Gastrocnemius medialis (tissue), 4 donors: Measurements from ENCODE around the gene EAF1. TPM values are rescaled to one million over a fixed set of nuclear protein-coding genes. Genes with fewer than 3 reads are reported as not detected.

ENCODE experiments used
- ATAC-seq, 2 donors: fragments of 150-250 bp; one replicate each; pipeline ENCODE4 v1.9.1; 2016
- DNase-seq, 2 donors: peaks; one replicate each; pipeline ENCODE4 v3.0.0-alpha.2; 2019
- H3K27ac ChIP-seq, 4 donors: fragments of 200-600 bp; sonication (generic); 1 replicate in 1 of 4; 2 replicates in 3 of 4; pipeline ENCODE4 v1.5.1; 2016 to 2018; ENCODE audit warnings: mild to moderate bottlenecking in 2 of 4, moderate library complexity in 1 of 4
- H3K27me3 ChIP-seq, 3 donors: fragments of 200-600 bp; sonication (generic) in 2 of 3; 1 replicate in 1 of 3; 2 replicates in 2 of 3; pipeline versions ENCODE4 v1.5.1 to v1.6.0; 2016 to 2019; ENCODE audit warnings: mild to moderate bottlenecking in 1 of 3, moderate library complexity in 1 of 3
- H3K36me3 ChIP-seq, 2 donors: fragments of 200-600 bp; sonication (generic) in 1 of 2; one replicate each; pipeline ENCODE4 v1.5.1; 2017 to 2018
- H3K4me1 ChIP-seq, 2 donors: fragments of 200-600 bp; sonication (generic) in 1 of 2; one replicate each; pipeline ENCODE4 v1.5.1; 2016 to 2017; ENCODE audit warnings: mild to moderate bottlenecking in 2 of 2
- H3K4me3 ChIP-seq, 4 donors: fragments of 200-600 bp; sonication (generic) in 3 of 4; 1 replicate in 1 of 4; 2 replicates in 3 of 4; pipeline ENCODE4 v1.5.1; 2016 to 2019; ENCODE audit warnings: mild to moderate bottlenecking in 2 of 4
- H3K9me3 ChIP-seq, 3 donors: fragments of 200-600 bp; sonication (generic) in 2 of 3; 1 replicate in 1 of 3; 2 replicates in 2 of 3; pipeline ENCODE4 v1.5.1; 2016 to 2019
- CTCF ChIP-seq, 5 experiments: fragments of 450-650 bp in 3 of 5; fragments of 200-600 bp in 2 of 5; sonication (generic) in 2 of 5; IDR thresholded peaks in 4 of 5; conservative IDR thresholded peaks in 1 of 5; 1 replicate in 4 of 5; 2 replicates in 1 of 5; pipeline ENCODE4 v1.5.1; 2016 to 2019; ENCODE audit warnings: antibody characterized with exemption in 5 of 5, mild to moderate bottlenecking in 3 of 5, moderate library complexity in 3 of 5
- POLR2A ChIP-seq, 2 donors: fragments of 450-650 bp; IDR thresholded peaks; one replicate each; pipeline ENCODE4 v1.6.1; 2017; ENCODE audit warnings: antibody characterized with exemption in 2 of 2, mild to moderate bottlenecking in 2 of 2, moderate library complexity in 2 of 2
- in situ Hi-C, 4 donors: fragments of 200-750 bp; cut with MboI; loops; one replicate each; pipeline versions ENCODE4 v1.15.0 to v1.8.0; 2017; ENCODE audit warnings: low sequenced_read_pairs in 4 of 4
- intact Hi-C: fragments of 100-400 bp; cut with DNase I; formaldehyde crosslinking; loops from one replicate; pipeline ENCODE4 v1.15.1; 2023; ENCODE audit warnings: low total_unique reads
- total RNA-seq, 4 donors: library from RNA; depleted of rRNA; stranded (reverse); fragments of >200 nt; gene quantifications; one replicate each; pipeline versions ENCODE4 v1.1.0 to v1.2.3, GENCODE V29; 2016

EAF1 gene
- total RNA-seq, 4 donors from 2014 or later, result 9.4 to 17.3 (median 10.5) TPM

GRCh38 chr3:15443826-15444524, 16.6 kb downstream of the EAF1 start:
- Histone ChIP-seq H3K27ac (no peak overlapping the region), H3K36me3 (peaks cover 0 to 37% of the 10 kb centered on the region in 2 donors), H3K27me3 (no peaks in the 10 kb centered on the region), H3K4me1 (no peaks in the 10 kb centered on the region), H3K4me3 (no peak overlapping the region), H3K9me3 (no peaks in the 10 kb centered on the region)
- in situ Hi-C loops (loop anchor here in 1 of 4 donors (25.0 kb wide), 1 partner anchor 118 kb away; no protein-coding TSS in a partner anchor), intact Hi-C loops (no loop called here)
- ATAC-seq (no peak), DNase-seq (no peak)
- TF ChIP-seq CTCF (IDR thresholded peaks at IDR 0.05 in 4 of 5, conservative IDR thresholded peaks at IDR 0.05 in 1 of 5), result no peak
- TF ChIP-seq POLR2A (IDR thresholded peaks at IDR 0.05), result no peak

GRCh38 chr3:15449489-15450224, 22.3 kb downstream of the EAF1 start:
- DNase-seq (no peak), ATAC-seq (no peak)
- intact Hi-C loops (no loop called here), in situ Hi-C loops (loop anchor here in 1 of 4 donors (25.0 kb wide), 1 partner anchor 113 kb away; no protein-coding TSS in a partner anchor)
- no peak for TF ChIP-seq POLR2A (IDR thresholded peaks at IDR 0.05)
- no peak for TF ChIP-seq CTCF (IDR thresholded peaks at IDR 0.05 in 4 of 5, conservative IDR thresholded peaks at IDR 0.05 in 1 of 5)
- no peak overlapping the region for H3K4me3 ChIP-seq
- no peaks in the 10 kb centered on the region for H3K27me3 ChIP-seq
- H3K9me3 ChIP-seq, result no peaks in the 10 kb centered on the region
- peaks cover 0 to 29% of the 10 kb centered on the region in 2 donors for H3K36me3 ChIP-seq
- H3K27ac ChIP-seq, result no peak overlapping the region
- peaks cover 0 to 4% of the 10 kb centered on the region in 2 donors for H3K4me1 ChIP-seq

GRCh38 chr3:15450438-15451215, 23.2 kb downstream of the EAF1 start:
- no peaks in the 10 kb centered on the region for H3K27me3 ChIP-seq
- intact Hi-C loops, result no loop called here
- no peaks in the 10 kb centered on the region for H3K9me3 ChIP-seq
- no peak for DNase-seq
- in situ Hi-C loops, result no loop called here
- TF ChIP-seq POLR2A (IDR thresholded peaks at IDR 0.05) (no peak), CTCF (IDR thresholded peaks at IDR 0.05 in 4 of 5, conservative IDR thresholded peaks at IDR 0.05 in 1 of 5) (no peak)
- no peak for ATAC-seq
- H3K4me3 ChIP-seq, result no peak overlapping the region
- H3K4me1 ChIP-seq, result peaks cover 0 to 4% of the 10 kb centered on the region in 2 donors
- peaks cover 0 to 35% of the 10 kb centered on the region in 2 donors for H3K36me3 ChIP-seq
- no peak overlapping the region for H3K27ac ChIP-seq

- TF ChIP-seq CTCF (IDR thresholded peaks at IDR 0.05 in 4 of 5, conservative IDR thresholded peaks at IDR 0.05 in 1 of 5) (no peak), POLR2A (IDR thresholded peaks at IDR 0.05) (no peak)
- intact Hi-C loops (no loop called here), in situ Hi-C loops (no loop called here)
- ATAC-seq (no peak), DNase-seq (no peak)
- H3K4me1 ChIP-seq, result peaks cover 0 to 4% of the 10 kb centered on the region in 2 donors
- H3K36me3 ChIP-seq, result peaks cover 0 to 35% of the 10 kb centered on the region in 2 donors
- no peaks in the 10 kb centered on the region for H3K27me3 ChIP-seq
- H3K27ac ChIP-seq, result no peak overlapping the region
- H3K4me3 ChIP-seq, result no peak overlapping the region
- H3K9me3 ChIP-seq, result no peaks in the 10 kb centered on the region
These were observed 24.1 kb downstream of the EAF1 start for GRCh38 chr3:15451216-15452113.
